ENCODE measurements around the gene ZNF143.
"Not testable (repeated sequence)": the region's sequence is repeated elsewhere in the genome, so short reads cannot be mapped to it uniquely, and the experiment has no call there.

Gene ZNF143

GRCh38 chr11:9549216-9549615 lies 88.4 kb downstream of the ZNF143 start:
- DNase-seq: not testable (repeated sequence)

GRCh38 chr11:9550191-9550628 lies 89.4 kb downstream of the ZNF143 start:
- DNase-seq: peak; percentile 74

GRCh38 chr11:9561279-9561982 lies 100.6 kb downstream of the ZNF143 start:
- DNase-seq: no peak

- no peak for DNase-seq
Measured at GRCh38 chr11:9562716-9563115, 101.9 kb downstream of the ZNF143 start.

GRCh38 chr11:9563196-9563730 lies 102.5 kb downstream of the ZNF143 start:
- DNase-seq: no peak

GRCh38 chr11:9565822-9566560 lies 105.2 kb downstream of the ZNF143 start:
- DNase-seq: peak; percentile 97

- peak; percentile 64 for DNase-seq
Measured at GRCh38 chr11:9566561-9567063, 105.8 kb downstream of the ZNF143 start.

- no peak for DNase-seq
Measured at GRCh38 chr11:9567401-9567800, 106.6 kb downstream of the ZNF143 start.

- DNase-seq: no peak
Measured at GRCh38 chr11:9568161-9568853, 107.5 kb downstream of the ZNF143 start.

GRCh38 chr11:9568854-9569587 lies 108.2 kb downstream of the ZNF143 start:
- DNase-seq: peak; percentile 63

- no peak for DNase-seq
Measured at GRCh38 chr11:9569588-9570164, 108.9 kb downstream of the ZNF143 start.

- DNase-seq: no peak
Measured at GRCh38 chr11:9570313-9571025, 109.7 kb downstream of the ZNF143 start.

- no peak for DNase-seq
Measured at GRCh38 chr11:9571071-9571762, 110.4 kb downstream of the ZNF143 start.

- no peak for DNase-seq
Measured at GRCh38 chr11:9571763-9572115, 110.9 kb downstream of the ZNF143 start.

GRCh38 chr11:9573052-9573774 lies 112.4 kb downstream of the ZNF143 start, which contains the start of gene WEE1:
TSS of gene WEE1 (plus strand) at chr11:9573670. CDS start at chr11:9573934, 264 bp downstream.
- DNase-seq: peak; percentile 99

- no peak for DNase-seq
Measured at GRCh38 chr11:9573775-9574621, 113.2 kb downstream of the ZNF143 start.

GRCh38 chr11:9574622-9575259 lies 113.9 kb downstream of the ZNF143 start:
- peak; percentile 54 for DNase-seq

Measured in OCI-M1 (cell line).